T-helper 22 cell (primary cell): ENCODE data around the gene AGBL1.

Source experiments
- DNase-seq: peaks from one replicate; pipeline ENCODE4 v3.0.0-alpha.2; 2020; ENCODE audit warnings: low read depth

Gene AGBL1

DNA sequence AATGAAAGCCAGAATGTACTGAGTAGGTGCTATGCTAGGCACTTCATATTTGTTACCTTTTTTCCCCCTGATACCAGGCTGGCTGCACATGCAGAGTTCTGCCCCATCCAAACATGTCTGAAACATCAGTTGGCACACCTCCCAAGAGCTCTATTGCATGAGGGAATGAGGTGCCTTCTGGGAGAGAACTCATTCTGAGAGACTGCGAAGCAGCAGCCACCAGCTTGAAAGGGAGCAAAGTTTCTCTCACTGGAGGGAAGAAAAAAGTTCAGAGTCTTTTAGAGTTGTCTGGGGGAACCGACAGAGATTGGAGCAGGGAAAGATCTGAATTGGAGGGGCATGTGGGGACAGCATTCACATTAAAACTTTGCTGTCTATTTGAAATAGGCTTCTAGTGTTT is 84.1 kb downstream of the AGBL1 start:
- DNase-seq: no peak

- DNase-seq: no peak
Observed at GRCh38 chr15:86164232-86164898, 84.7 kb downstream of the AGBL1 start.

DNA sequence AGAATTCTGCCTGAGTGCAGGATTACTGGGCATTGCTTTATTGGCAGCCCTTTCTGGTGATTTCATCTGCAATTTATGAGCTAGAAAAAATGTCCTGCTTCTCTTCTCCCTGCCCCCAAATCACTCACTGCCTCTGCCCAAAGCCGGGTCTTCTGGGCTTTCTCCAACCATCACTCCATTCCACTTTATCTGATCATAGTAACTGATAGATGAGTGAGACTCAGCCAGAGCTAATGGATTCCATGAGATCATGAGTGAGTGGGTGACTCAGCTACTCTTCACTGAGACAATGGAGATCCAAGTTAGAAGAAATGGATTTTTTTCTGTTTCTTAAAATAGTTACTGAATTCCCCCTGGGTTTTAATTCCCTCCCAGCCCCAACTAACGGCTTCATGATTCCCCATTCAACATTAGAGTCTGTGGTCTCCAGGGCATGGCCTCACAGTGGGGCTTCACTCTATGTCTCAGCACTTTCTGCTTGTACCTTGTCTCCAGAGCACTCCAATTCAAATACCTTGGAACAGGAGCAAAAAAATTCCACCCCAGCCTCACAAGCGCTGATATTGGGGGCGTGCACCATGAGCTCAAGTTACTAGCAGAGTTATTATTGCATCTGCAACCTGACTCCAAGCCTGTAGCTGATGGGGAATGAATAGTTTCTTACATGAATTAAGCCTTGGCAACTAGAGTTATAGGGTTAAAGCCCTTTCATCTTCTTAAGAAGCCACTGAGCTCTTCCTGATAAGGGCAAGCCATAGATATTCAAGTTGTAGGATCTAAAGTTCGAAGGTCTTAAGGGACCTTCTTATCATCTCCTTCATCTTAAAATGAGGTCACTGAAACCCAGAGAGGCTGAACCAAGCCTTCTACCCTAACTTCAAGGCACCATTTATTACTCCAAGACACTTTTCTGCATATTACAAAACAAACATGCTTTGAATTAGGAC is 85.9 kb downstream of the AGBL1 start:
- no peak for DNase-seq

DNA sequence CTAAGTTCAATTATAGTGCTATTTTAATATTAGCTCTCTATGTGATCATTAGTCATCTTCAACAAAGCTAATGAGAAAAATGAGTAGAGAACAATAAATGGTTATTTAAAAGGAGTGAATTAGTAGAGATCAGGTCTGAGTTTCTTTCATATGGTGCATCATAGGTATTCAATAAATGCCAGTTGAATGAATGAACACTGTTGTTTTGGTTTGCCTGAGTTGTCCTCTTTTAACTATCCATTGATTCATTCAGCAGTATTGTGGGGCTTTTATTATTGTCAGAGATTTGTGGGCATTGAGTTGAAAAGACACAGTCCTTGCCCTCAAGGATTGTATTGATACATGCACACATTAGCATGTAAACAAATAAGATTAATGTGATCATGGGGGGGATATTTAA is 88.2 kb downstream of the AGBL1 start:
- no peak for DNase-seq

DNA sequence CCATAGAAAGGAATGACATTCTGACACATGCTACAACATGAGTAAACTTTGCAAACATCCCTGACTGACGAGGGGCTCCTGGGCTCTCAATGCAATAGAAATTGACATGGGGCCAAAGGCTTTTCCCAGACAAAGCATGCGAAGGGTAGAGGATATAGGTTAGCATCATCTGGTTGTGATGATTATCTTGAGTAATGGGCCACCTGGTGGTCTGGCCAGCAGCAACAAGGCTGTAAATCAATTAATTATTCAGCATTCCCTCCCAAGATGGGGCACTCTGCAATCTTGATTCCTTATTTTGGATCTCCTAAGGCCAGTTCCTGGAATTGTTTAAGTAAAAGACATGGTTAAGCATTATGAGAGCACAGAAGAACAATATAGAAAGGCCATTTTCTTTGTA is 99.2 kb downstream of the AGBL1 start:
- no peak for DNase-seq

DNA sequence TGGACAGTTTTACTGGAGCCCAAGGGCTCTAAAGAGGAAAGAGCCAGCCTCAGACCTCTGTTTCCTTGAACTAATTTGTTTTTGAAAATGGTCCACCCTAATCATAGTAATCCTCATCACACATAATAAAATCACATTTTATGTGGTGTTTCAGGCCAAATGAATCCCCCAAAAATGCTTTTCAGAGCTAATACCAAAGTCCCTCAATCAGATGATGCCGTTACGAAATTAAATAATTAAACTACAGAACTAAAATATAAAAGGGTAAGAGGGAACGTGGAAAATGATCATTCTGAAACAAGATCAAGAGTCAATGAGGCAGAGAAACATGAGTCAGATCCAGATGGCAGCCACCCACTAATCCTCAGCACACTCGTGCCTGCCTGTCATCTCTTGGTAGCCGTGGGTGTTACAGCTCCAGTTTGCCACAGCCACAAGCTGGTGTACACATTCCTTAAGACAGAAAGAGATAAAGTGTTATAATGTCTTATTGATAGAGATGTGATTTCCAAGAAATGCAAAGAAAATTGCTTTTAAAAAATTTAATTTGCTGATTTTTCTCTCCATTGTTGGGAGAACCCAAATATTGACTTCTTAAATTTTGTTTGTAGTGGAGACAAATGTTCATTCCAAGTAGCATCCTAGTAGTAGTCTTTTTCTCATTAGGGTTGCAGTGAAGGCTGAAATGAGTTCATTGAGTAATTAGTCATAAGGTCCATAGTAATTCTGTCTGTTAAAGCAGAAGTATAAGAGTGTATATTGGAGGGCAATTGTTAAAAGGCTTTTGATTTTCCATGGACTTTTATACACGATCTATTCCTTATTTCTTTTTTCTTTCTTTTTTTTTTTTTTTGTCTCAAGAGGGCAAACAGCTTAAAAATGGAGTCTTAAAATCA is 104.2 kb downstream of the AGBL1 start:
- no peak for DNase-seq

DNA sequence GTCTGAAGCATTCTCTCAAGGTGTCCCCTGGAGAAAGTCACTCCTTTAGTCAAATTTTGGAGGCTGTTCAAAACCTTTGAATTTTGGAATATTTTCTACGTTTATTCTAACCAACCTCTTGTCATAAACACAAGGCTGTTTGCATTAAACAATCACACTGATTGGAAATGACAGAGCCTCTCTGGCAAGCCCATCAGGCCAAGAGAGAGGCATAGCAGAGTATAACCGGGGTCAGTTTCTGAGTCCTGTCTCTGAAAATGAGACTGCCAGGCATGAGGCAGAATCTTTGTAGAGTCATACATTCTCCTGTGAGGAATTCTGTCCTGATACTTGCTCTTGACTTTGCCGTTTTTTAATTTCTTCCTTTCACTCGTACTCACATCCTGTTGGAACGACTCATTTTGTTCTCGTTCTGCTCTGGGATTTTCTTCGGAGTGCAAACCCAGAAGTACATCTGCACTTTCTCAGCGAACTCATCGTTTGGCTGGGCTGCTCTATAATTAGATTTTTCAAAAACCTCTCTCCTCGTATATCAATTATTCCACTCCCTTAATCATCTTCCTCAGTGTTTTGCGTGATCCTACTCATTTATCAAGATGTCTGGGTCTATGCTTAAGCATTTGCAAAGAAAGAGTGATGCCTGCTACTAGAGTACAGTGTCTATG is 114.2 kb downstream of the AGBL1 start:
- DNase-seq: no peak

- DNase-seq: no peak
Observed at GRCh38 chr15:86197770-86198169, 118.1 kb downstream of the AGBL1 start.

GRCh38 chr15:86199467-86200145 is 119.9 kb downstream of the AGBL1 start:
- no peak for DNase-seq

DNA sequence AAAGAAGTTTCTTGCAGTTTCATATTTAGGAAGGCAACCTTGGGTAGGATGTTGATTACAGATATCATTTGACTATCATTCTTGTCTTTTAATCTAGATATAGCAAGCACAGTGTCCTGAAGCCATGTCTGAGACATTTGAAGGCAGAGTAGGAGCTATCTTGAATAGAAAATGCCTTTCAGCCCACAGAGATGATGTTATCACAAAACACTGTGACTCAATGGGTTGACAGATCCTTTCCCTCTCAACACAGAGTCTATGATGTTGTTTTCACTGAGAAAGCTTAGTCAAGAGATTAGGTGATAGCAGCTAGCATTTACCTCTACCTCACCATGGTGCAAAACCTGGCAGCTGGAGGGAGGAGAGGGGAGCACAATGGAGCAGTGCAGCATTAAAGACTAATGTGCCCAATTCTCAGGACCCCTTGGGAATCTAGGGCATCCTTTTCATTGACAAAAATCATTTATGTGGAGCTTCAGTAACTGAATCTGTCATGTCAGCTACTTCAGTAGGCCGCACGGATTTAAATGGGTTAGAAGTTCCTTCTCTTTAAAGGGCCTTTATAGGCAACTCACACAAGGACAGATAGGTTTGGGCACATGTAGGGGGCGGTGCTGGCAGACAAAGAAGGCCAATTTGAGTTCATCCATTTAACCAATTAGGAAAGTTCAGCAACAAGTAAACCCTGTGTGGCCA is 121.8 kb downstream of the AGBL1 start:
- DNase-seq: no peak

GRCh38 chr15:86203462-86203861 is 123.8 kb downstream of the AGBL1 start:
- no peak for DNase-seq

DNA sequence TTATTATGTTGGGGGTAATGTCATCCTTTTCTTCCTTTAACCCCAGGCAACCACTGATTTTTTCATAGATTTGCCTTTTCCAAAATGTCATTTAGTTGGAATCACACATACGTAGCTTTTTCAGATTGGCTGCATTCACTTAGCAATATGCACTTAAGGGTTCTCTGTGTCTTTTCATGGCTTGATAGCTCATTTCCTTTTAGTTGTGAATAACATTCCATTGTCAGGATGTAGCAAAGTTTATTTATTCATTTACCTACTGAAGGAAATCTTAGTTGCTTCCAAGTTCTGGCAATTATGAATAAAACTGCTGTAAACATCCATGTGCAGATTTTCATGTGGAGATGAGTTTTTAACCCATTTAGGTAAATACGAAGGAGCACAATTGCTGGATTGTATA is 125.4 kb downstream of the AGBL1 start:
- no peak for DNase-seq

DNA sequence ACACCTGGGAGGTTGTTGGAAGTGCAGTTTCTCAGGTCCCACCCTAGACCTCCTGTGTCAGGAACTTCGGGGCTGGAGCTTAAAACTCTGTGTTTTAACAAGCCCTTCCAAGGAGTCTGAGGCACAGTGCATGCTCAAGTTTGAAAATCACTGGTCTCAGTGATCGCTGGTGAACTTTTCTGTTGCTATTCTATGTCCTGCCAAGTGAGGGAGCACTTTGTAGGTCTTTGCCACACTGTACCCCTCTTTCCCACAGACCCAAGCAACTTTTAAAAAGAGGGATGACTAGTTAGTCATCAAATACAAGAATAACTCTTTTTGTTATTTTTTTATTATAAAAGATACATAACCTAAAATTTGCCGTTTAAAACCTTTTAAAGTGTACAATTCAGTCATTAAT is 133.7 kb downstream of the AGBL1 start:
- no peak for DNase-seq

DNA sequence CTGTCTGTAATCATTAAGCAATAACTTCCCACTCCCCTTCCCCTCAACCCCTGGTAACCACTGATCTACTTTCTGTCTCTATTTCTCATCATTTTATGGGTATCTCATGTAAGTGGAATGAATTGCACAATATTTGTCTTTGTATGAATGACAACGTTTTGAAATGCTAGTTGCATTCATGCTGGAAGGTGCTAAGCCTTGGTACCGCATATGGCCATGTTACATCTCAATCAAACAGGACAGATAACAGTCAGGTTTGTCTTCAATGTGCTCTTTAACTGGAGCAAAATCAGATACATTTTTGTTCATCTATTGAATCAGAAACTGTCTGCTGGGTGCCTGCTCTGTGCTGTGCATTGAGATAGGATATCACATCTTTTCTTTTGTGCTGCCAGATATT is 134.2 kb downstream of the AGBL1 start:
- DNase-seq: no peak

- DNase-seq: no peak
Observed at GRCh38 chr15:86221119-86221518, 141.4 kb downstream of the AGBL1 start.

DNA sequence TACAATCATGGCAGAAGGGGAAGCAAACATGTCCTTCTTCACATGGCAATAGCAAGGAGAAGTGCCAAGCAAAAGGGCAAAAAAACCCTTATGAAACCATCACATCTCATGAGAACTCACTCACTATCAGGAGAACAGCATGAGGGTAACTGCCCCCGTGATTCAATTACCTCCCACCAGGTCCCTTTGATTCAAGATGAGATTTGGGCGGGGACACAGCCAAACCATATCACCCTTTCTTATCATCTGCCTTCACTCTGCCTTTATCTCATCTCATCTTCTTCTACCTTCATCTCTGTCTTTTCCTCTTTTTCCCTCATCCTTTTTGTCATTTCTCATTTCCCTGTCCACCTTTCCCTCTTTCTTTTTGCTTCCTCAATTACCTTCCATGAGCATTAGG is 149.6 kb downstream of the AGBL1 start:
- DNase-seq: no peak

DNA sequence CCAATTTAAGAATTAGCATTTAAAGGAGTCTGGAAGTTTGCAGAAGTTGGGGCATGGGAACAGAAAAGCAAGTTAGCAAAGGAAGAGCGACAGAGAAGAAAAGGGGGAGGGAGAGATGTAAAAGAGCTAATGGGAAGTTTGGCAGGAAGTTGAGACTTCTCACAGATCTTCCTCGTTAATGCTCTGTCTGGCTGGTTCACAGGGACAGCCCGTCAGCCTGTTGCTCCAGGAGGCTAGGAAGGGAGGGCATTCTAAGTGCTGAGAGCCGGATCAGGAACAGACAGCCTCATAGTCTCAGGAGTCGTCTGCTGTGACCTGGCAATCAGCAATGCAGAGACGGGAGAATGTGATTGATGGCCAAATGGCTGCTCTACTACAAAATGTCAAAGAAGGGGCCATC is 150.3 kb downstream of the AGBL1 start:
- DNase-seq: no peak

DNA sequence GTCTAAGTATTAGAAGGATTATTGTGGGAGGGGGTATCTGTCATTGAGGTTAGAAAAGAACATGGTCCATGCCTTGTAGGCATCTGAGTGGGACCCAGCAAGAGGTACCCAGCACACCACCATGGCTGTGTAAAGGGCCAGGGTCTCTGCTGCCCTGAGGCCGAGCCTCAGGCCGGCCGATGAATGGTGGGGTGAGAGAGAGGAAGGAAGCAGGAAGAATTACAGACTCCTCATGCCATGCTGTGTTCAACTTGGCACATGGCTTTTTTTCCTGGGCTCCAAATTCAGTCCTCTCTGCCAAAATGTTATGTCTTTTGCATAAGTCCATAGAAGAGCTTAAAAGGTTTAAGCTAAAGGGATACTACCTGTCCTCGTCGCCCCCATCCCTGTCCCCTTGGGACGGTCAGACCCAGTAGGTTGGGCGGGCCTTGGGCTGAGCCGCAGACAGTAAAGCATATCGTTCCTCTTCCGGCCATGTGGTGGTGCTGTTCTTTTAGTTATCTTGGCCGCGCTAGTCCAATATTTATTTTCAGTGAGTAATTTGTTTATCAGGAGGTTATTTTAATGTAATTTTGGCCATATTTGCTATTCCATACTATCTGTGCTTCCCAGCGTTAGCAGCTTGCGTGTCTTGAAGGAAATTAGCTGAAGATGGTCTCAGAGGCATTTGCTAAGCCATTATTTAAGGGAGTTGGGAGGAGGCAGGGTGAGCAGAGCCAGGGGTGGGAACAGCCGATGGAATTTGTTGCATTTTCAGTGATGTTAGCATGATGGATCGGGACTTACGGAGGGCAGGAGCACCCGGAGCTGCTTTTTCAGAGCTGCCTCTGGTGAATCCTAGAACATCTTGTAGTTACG is 152.4 kb downstream of the AGBL1 start:
- DNase-seq: no peak

- DNase-seq: no peak
Observed at GRCh38 chr15:86235667-86236066, 156.0 kb downstream of the AGBL1 start.
